C4-2B (cell line): Measurements from ENCODE around the gene GGACT.

ENCODE experiments used
- ZFX ChIP-seq: fragments of 450-650 bp; IDR thresholded peaks from 2 replicates; pipeline ENCODE4 v1.6.1; 2017
- TF ChIP-seq, protein P1 (sequence below): fragments of 450-650 bp; conservative IDR thresholded peaks from 2 replicates; pipeline ENCODE4 v1.5.1; 2017; ENCODE audit warnings: mild to moderate bottlenecking

DNA sequence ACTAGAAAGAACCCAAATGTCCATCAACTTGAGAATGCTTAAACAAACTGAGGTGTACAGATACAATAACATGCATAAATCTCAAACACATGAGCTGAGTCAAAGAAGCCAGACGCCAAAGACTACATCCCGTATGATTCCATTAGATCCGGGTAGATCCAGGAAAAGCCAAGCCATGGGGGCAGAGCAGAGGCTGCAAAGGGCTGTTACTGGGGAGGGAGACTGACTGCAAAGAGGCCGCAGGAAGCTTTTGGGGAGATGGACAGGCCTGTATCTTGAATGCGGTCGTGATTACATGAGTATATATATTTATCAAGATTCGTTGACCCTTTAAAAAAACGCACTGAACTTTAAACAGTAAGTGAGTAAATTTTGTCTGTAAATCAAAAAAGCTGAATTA lies 28.7 kb downstream of the GGACT start:
- TF ChIP-seq, protein P1, sequence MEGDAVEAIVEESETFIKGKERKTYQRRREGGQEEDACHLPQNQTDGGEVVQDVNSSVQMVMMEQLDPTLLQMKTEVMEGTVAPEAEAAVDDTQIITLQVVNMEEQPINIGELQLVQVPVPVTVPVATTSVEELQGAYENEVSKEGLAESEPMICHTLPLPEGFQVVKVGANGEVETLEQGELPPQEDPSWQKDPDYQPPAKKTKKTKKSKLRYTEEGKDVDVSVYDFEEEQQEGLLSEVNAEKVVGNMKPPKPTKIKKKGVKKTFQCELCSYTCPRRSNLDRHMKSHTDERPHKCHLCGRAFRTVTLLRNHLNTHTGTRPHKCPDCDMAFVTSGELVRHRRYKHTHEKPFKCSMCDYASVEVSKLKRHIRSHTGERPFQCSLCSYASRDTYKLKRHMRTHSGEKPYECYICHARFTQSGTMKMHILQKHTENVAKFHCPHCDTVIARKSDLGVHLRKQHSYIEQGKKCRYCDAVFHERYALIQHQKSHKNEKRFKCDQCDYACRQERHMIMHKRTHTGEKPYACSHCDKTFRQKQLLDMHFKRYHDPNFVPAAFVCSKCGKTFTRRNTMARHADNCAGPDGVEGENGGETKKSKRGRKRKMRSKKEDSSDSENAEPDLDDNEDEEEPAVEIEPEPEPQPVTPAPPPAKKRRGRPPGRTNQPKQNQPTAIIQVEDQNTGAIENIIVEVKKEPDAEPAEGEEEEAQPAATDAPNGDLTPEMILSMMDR, result no peak
- no peak for TF ChIP-seq ZFX
